ENCODE measurements around the gene LGALS9.

DNA sequence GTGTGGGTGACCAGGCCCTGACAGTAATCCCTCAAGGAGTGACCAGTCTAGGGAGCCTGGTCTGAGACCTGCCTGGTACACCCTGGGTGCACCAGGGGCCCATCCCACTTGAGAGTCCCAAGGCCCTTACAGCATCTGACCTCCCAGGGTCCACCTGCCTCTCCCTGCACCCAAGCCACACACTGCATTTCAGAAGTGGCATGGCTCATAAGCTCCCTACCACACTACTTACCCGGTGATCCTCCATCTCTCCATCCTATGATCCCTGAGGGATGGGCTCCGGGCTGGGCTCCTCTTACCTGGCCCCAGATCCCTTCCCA is 40.6 kb downstream of the LGALS9 start:
- TF ChIP-seq, protein P1, sequence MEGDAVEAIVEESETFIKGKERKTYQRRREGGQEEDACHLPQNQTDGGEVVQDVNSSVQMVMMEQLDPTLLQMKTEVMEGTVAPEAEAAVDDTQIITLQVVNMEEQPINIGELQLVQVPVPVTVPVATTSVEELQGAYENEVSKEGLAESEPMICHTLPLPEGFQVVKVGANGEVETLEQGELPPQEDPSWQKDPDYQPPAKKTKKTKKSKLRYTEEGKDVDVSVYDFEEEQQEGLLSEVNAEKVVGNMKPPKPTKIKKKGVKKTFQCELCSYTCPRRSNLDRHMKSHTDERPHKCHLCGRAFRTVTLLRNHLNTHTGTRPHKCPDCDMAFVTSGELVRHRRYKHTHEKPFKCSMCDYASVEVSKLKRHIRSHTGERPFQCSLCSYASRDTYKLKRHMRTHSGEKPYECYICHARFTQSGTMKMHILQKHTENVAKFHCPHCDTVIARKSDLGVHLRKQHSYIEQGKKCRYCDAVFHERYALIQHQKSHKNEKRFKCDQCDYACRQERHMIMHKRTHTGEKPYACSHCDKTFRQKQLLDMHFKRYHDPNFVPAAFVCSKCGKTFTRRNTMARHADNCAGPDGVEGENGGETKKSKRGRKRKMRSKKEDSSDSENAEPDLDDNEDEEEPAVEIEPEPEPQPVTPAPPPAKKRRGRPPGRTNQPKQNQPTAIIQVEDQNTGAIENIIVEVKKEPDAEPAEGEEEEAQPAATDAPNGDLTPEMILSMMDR (IDR thresholded peaks at IDR 0.05), result no peak
- TF ChIP-seq POLR2A (IDR thresholded peaks at IDR 0.05), result no peak

All from body of pancreas (tissue), 4 donors.